ENCODE results near the gene IL31RA. TPM values are rescaled to one million over a fixed set of nuclear protein-coding genes. Genes with fewer than 3 reads are reported as not detected.
A peak's percentile ranks its signal among the peaks of the same experiment; 100 is the strongest.
"Not testable (repeated sequence)": the region's sequence is repeated elsewhere in the genome, so short reads cannot be mapped to it uniquely, and the experiment has no call there.

The IL31RA gene
- total and polyA plus RNA-seq, 10 of the 15 experiments (the other 5 are each of a cell fraction or from before 2014, with no cell fraction given), result 0.03 to 0.31 (median 0.11) TPM; not detected in 2

GRCh38 chr5:55941154-55941553 is 90.0 kb downstream of the IL31RA start:
- DNase-seq (ENCODE audit: low read depth, low spot score); H3K4me2 ChIP-seq (ENCODE audit: control insufficient read depth, insufficient read depth); H4K20me1 ChIP-seq (ENCODE audit: control insufficient read depth, insufficient read depth); RAD21 ChIA-PET (ENCODE audit: unreplicated experiment); H3K9me3 ChIP-seq (replicated peaks; ENCODE audit: control insufficient read depth, insufficient read depth, low read length); H3K36me3 ChIP-seq (ENCODE audit: control insufficient read depth in 2 of 2, insufficient read depth in 2 of 2, low read length in 1 of 2); ATAC-seq; POLR2A ChIA-PET; H3K27me3 ChIP-seq (replicated peaks in 1 of 2; ENCODE audit: control insufficient read depth in 2 of 2, insufficient read depth in 2 of 2, low read length in 1 of 2); intact Hi-C loops (cut with micrococcal nuclease; ENCODE audit: unreplicated experiment); H2AFZ ChIP-seq (ENCODE audit: control insufficient read depth, low read depth, low read length); H3K4me3 ChIP-seq; H3K4me1 ChIP-seq (ENCODE audit: control insufficient read depth, insufficient read depth, low read length); FAIRE-seq; H3K9ac ChIP-seq (ENCODE audit: control insufficient read depth, insufficient read depth, low read length); in situ Hi-C loops (cut with MboI); H3K79me2 ChIP-seq (ENCODE audit: control insufficient read depth, insufficient read depth, low read length); H3K27ac ChIP-seq (ENCODE audit: control insufficient read depth, insufficient read depth): not testable (repeated sequence)
- ChIA-PET CTCF (interaction anchor here (1.0 to 1.6 kb wide), 2 partner anchors 17 to 22 kb away, joined by 3 to 4 read pairs; no protein-coding TSS in a partner anchor), SMC1A (ENCODE audit: uncharacterized antibody, unreplicated experiment) (interaction anchor here (1.2 to 2.5 kb wide), 2 partner anchors 28 to 259 kb away, joined by 3 to 12 read pairs; no protein-coding TSS in a partner anchor)
- BruUV-seq (replicated peaks), result TSS peak; percentile 18
- 99% methylated on average over 4 of the region's 4 CpGs for WGBS (ENCODE audit: insufficient coverage, insufficient replicate concordance, low lambda C conversion rate, missing lambda C conversion rate)

GRCh38 chr5:55959208-55959607 is 108.1 kb downstream of the IL31RA start:
- intact Hi-C loops (cut with micrococcal nuclease; ENCODE audit: unreplicated experiment) (no loop called here), in situ Hi-C loops (cut with MboI) (no loop called here)
- WGBS (ENCODE audit: insufficient coverage, insufficient replicate concordance, low lambda C conversion rate, missing lambda C conversion rate), result 0% methylated on average over 1 of the region's 1 CpG
- no peak overlapping the region for H3K9ac ChIP-seq (ENCODE audit: control insufficient read depth, insufficient read depth, low read length)
- no peaks in the 10 kb centered on the region for H3K27me3 ChIP-seq (replicated peaks in 1 of 2; ENCODE audit: control insufficient read depth in 2 of 2, insufficient read depth in 2 of 2, low read length in 1 of 2)
- H3K4me3 ChIP-seq, result no peak overlapping the region
- TF ChIP-seq RAD51 (IDR thresholded peaks at IDR 0.05) (peak; percentile 78; the same call in 1 of the 2 replicates), PAX5 (IDR thresholded peaks at IDR 0.05; ENCODE audit: borderline replicate concordance, low read depth, low read length) (no peak)
- SMC1A ChIA-PET (ENCODE audit: uncharacterized antibody, unreplicated experiment), result interaction anchor here (0.7 to 1.2 kb wide), 5 partner anchors 22 to 186 kb away, joined by 3 to 4 read pairs (median 3); no protein-coding TSS in a partner anchor
- TSS peak; percentile 46 for BruUV-seq (replicated peaks)
- DNase-seq (ENCODE audit: low read depth, low spot score) (no peak), FAIRE-seq (no peak), ATAC-seq (peak; percentile 26)
- RAD21 ChIA-PET (ENCODE audit: unreplicated experiment), result interaction anchor here (1.2 kb wide), 1 partner anchor 22 kb away, joined by 6 read pairs; no protein-coding TSS in a partner anchor
- CTCF ChIA-PET, result interaction anchor here (1.9 to 4.1 kb wide), 2 partner anchors 23 to 242 kb away, joined by 11 to 16 read pairs; no protein-coding TSS in a partner anchor
- POLR2A ChIA-PET, result no interaction called here
- peaks cover 14 to 16% of the 10 kb centered on the region in 2 experiments for H3K36me3 ChIP-seq (ENCODE audit: control insufficient read depth in 2 of 2, insufficient read depth in 2 of 2, low read length in 1 of 2)
- H3K79me2 ChIP-seq (ENCODE audit: control insufficient read depth, insufficient read depth, low read length), result no peaks in the 10 kb centered on the region
- no peak overlapping the region for H2AFZ ChIP-seq (ENCODE audit: control insufficient read depth, low read depth, low read length)
- H3K4me1 ChIP-seq (ENCODE audit: control insufficient read depth, insufficient read depth, low read length), result no peaks in the 10 kb centered on the region
- no peaks in the 10 kb centered on the region for H4K20me1 ChIP-seq (ENCODE audit: control insufficient read depth, insufficient read depth)
- no peaks in the 10 kb centered on the region for H3K9me3 ChIP-seq (replicated peaks; ENCODE audit: control insufficient read depth, insufficient read depth, low read length)
- no peak overlapping the region for H3K27ac ChIP-seq (ENCODE audit: control insufficient read depth, insufficient read depth)
- H3K4me2 ChIP-seq (ENCODE audit: control insufficient read depth, insufficient read depth), result no peak overlapping the region

Data from GM12878 (cell line).